G401 (cell line): ENCODE data around the gene CHRNB4. TPM values are rescaled to one million over a fixed set of nuclear protein-coding genes. Genes with fewer than 3 reads are reported as not detected.
"Not testable (repeated sequence)": the region's sequence is repeated elsewhere in the genome, so short reads cannot be mapped to it uniquely, and the experiment has no call there.

Experiments used
- DNase-seq: peaks from one replicate; pipeline ENCODE4 v3.0.0-alpha.2; 2015; ENCODE audit warnings: low spot score
- in situ Hi-C: cut with HindIII; loops from 2 replicates; pipeline ENCODE4 v1.10.0; 2016; ENCODE audit warnings: low sequenced_read_pairs, mixed read lengths
- total RNA-seq: library from RNA; depleted of rRNA; stranded (reverse); fragments of >200 nt; shearing (Covaris generic); gene quantifications from 2 replicates; pipeline ENCODE4 v1.2.3, GENCODE V29; 2014

CHRNB4 gene
- total RNA-seq, 1 experiment from 2014 or later = not detected

- in situ Hi-C loops = no loop called here
- no peak for DNase-seq
Observed at GRCh38 chr15:78620527-78621421, 20.2 kb downstream of the CHRNB4 start, which contains the start of gene CHRNA3. Gene CHRNA3, minus strand, starts transcription at chr15:78620996. Its CDS starts 202 bp downstream, at chr15:78620794.

DNA sequence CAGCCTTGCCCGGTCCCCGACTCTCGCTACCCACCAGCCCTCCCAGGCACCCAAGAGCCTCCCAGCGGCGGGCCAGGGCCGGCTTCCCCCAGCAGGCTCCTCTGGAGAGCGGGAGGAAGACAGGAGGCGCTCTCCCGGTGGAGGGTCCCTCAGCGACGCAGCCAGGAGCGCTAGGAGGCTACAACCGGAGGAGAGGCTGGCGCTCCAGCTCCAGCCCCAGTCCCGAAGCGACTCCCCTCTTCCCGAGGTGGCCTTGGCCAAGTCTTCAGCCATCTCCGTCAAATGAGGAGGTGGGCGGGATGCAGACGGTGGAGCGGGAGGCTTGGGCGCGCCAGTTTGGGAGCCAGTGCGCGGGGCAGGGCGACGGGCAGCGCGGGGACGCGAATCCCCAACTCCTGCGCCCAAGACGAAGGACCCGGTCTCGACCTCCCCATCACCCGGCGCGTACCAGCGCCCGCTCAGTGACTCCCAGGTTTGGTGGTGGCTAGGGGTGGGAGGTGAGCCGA, 20.9 kb downstream of the CHRNB4 start:
- in situ Hi-C loops = no loop called here
- peak; percentile 10 for DNase-seq

DNA sequence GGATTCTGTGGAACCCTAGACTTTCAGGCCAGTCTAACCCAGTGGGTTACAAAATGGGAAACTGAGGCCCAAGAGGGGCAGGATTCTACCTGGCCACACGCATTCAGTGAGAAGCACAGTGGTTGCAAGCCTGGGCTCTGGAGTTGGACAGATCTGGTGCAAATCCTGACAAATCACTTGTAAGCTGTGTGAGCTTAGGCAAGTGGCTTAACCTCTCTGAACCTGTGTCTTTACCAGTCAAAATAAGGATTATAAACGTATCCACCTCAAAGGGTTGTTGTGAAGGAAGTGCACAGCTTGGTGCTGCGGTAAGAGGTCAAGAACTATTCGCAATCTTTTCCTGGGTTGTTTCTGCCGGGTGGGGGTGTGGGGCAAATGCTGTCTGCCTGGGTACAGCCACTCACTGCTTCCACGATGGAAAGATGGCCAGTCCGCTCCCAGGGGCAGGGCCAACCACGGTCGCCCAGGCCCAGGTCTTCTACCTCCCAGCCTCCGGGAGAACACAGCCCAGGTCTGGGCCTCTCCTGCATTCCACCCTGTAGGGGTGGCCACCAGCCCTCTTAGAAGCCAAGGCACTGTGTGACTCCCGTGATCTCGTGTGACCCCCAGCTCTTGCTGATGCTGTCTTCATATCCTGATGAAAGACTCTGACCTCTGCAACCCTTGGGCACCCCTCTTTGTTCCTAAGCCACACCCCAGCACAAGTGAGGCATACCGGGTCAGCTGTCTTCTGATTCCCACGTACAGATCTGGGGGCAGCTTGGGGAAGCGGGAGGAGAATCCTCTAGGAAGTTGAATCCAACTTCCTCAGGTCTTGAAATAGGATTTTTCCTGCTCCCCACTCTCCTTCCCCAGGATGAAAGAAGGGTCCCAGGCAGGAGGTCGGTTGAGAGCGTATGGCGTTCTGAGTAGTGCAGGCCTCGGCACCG, 21.7 kb downstream of the CHRNB4 start:
- no peak for DNase-seq
- in situ Hi-C loops = no loop called here

GRCh38 chr15:78618490-78618934, 22.5 kb downstream of the CHRNB4 start:
- peak; percentile 90 for DNase-seq
- in situ Hi-C loops = no loop called here

DNA sequence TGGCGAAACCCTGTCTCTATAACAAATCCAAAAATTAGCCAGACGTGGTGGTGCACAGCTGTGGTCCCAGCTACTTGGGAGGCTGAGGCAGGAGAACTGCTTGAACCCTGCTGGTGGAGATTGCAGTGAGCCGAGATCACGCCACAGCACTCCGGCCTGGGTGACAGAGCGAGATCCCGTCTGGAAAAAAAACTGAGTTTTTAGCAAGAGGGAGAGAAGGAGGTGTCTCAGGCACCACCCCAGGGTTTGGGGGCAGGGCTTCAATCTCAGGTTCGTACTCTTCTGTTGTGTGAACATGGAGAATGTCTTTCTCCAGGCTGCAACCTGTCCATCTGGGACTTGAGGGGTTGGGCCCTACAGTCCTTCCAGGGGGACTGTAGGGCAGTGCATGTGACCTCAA, 22.9 kb downstream of the CHRNB4 start:
- in situ Hi-C loops = no loop called here
- no peak for DNase-seq

- in situ Hi-C loops = no loop called here
Observed at GRCh38 chr15:78617516-78617915, 23.5 kb downstream of the CHRNB4 start.

DNA sequence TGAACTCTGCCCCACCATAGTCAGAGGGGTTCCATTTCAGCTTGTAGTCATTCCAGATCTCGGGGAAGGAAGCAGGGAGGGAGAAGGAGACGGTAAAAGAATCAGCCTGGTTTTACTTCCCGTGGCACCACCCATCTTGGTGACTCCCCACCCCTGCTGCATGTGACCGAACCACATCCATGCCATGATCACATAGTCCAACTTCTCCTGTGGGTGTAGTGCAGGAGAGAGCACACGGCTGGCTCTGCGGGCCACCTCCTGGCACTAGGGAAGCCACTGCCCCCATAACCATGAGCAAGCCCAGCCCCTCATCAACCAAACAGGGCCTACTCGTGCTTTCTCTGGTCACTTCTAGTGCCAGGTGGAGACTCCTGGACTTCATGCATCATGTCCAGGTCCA, 23.9 kb downstream of the CHRNB4 start:
- DNase-seq = no peak
- in situ Hi-C loops = no loop called here

More at GRCh38 chr15:78617516-78617915, 23.5 kb downstream of the CHRNB4 start:
- no peak for DNase-seq

GRCh38 chr15:78616506-78616905, 24.5 kb downstream of the CHRNB4 start:
- in situ Hi-C loops = no loop called here
- no peak for DNase-seq

DNA sequence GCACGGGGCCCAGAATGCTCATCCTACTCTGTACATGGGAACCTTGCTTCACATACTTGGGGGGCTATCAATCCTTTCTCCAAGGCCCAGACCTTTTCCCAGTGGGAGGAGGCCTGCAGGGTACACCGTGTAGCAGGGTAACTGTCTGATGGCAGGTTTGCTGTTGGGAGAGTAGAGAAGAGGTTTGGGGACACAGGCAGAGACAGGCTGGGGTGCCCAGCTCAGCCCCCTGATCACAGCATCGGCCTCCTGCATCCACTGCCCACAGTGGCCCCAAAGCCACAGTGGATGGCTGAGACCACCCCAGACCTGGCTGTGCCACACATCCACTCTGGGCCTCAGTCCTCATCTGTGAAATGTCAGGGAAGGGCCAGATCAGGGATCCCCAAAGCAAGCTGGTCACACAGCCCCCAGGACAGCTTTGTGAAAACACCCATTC, 25.8 kb downstream of the CHRNB4 start:
- no peak for DNase-seq
- in situ Hi-C loops = no loop called here

GRCh38 chr15:78614021-78614420, 27.0 kb downstream of the CHRNB4 start:
- in situ Hi-C loops = no loop called here
- DNase-seq = no peak

DNA sequence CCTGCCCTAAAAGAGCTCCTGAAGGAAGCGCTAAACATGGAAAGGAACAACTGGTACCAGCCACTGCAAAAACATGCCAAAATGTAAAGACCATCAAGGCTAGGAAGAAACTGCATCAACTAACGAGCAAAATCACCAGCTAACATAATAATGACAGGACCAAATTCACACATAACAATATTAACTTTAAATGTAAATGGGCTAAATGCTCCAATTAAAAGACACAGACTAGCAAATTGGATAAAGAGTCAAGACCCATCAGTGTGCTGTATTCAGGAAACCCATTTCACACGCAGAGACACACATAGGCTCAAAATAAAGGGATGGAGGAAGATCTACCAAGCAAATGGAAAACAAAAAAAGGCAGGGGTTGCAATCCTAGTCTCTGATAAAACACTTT, 31.5 kb downstream of the CHRNB4 start:
- in situ Hi-C loops, DNase-seq: not testable (repeated sequence)

DNA sequence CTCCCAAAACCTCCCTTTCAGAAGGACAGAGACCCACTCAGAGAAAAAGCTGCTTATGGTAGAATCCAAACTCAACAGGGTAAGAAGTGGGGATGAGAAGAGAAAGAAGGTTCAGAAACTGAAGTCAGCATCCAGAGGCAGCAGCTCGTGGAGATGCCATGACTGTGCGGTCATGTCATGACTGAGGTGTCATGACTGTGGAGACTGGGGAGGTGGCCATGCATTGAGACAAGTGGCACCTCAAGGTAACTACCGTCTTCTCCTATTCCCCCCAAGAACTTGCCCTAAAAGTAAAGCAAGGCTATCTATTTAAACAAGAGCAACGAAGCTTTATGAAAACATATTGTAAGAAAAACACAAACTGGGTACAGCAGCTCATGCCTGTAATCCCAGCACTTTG, 35.3 kb downstream of the CHRNB4 start:
- no peak for DNase-seq
- in situ Hi-C loops = no loop called here

DNA sequence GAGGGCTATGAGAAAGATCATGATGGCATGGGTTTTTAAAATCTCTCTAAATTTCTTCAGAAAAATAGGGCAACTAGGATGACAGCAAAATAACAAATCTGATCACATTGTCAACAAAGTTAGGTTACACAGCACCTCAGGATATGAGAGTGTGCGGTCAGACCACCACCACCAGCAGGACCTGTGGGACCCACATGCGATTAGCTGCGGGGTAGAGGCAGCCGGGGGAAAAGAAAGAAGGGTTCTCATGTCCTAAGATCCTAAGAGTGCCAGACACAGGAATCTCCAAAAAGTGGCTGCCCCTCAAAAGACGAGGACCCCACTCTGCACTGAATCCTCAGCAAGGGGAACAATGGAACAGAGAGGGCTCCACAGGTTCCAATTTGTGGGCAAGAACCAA, 35.8 kb downstream of the CHRNB4 start:
- DNase-seq = no peak
- in situ Hi-C loops = no loop called here

DNA sequence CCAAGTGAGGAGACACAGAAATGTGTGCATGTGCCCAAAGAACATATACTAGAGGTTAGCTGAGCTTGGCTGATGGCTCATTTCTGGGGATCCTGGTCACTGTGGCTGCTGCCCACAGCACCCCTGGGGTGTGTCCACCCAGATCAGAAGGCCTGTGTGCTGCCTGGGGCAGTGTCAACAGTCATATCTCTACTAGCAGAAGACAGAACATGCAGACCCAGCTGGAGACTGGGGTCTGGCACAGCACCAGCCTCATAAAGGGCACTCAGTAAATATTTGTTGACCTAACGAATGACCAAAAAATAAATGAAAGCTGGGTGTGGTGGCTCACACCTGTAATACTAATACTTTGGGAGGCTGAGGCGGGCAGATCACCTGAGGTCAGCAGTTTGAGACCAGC, 36.6 kb downstream of the CHRNB4 start:
- in situ Hi-C loops = no loop called here
- DNase-seq = no peak

DNA sequence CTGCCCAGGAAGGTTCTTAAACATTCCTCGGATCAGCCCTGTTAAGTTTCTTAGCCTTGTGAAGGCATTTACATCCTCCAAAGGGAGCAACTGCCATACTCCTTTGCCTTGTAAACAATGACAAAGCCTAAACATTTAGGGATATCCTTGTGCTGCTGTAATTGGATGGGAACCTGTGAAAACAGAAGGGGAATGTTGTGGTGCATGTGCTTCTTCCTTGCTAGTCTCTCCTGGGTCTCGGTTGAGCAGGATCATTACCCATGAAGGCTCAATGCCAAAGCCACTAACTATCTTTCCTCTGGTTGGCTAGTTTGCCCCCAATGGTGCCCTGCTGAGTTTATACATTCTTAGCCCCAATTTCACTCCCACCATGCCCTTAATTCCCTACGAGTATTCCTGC, 37.5 kb downstream of the CHRNB4 start:
- DNase-seq = no peak
- in situ Hi-C loops = no loop called here

- in situ Hi-C loops = no loop called here
- no peak for DNase-seq
Observed at GRCh38 chr15:78599189-78599588, 41.8 kb downstream of the CHRNB4 start.

GRCh38 chr15:78598348-78598747, 42.7 kb downstream of the CHRNB4 start:
- in situ Hi-C loops = no loop called here
- DNase-seq = no peak

DNA sequence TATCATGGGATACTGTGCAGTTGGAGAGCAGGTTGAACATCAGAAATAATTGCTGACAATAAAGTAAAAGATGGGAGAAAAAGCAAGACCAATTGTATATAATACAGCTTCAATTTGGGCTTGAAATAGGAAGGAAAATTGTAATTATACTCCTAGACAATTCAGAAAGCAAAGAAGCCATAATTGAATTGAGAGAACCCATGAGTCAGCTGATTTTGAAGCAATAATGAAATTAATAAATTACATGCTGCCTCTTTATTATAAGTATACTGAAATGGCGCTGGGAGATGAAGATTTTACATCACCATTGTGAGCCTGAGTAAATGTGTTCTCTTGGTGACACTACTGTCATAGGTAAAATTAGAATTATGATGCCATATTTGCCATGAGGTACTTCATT, 43.4 kb downstream of the CHRNB4 start:
- in situ Hi-C loops = no loop called here

GRCh38 chr15:78574944-78575343, 66.1 kb downstream of the CHRNB4 start:
- DNase-seq = no peak
- in situ Hi-C loops = no loop called here

More for the DNA sequence above, 43.4 kb downstream of the CHRNB4 start:
- no peak for DNase-seq
